ENCODE data around the gene RAB3IL1. TPM values are rescaled to one million over a fixed set of nuclear protein-coding genes. Genes with fewer than 3 reads are reported as not detected.
A peak's percentile ranks its signal among the peaks of the same experiment; 100 is the strongest.

The RAB3IL1 gene
- total and polyA plus RNA-seq, 3 donors from 2014 or later, result 57.7 to 88.2 (median 65.8) TPM

- TF ChIP-seq POLR2A (IDR thresholded peaks at IDR 0.05) (no peak), CTCF (IDR thresholded peaks at IDR 0.05) (no peak)
- intact Hi-C loops (cut with DNase I; ENCODE audit: low total_unique reads), result no loop called here
Observed at GRCh38 chr11:61960532-61960931, 43.2 kb upstream of the RAB3IL1 start.

GRCh38 chr11:61959678-61960077, 42.3 kb upstream of the RAB3IL1 start:
- peaks cover 45% of the 10 kb centered on the region for H3K4me1 ChIP-seq
- no peak overlapping the region for H3K4me3 ChIP-seq
- DNase-seq, result peak; percentile 15
- intact Hi-C loops (cut with DNase I; ENCODE audit: low total_unique reads), result loop anchor here (10.0 kb wide), 1 partner anchor 165 kb away; the partner anchor contains the start of genes FEN1 and TMEM258
- H3K36me3 ChIP-seq (ENCODE audit: low read depth, missing control alignments), result no peaks in the 10 kb centered on the region
- H3K27me3 ChIP-seq, result no peaks in the 10 kb centered on the region
- no peak overlapping the region for H3K27ac ChIP-seq
- no peaks in the 10 kb centered on the region for H3K9me3 ChIP-seq
- 87 to 93% methylated on average over 6 of the region's 6 CpGs for WGBS, 2 donors
- no peak for TF ChIP-seq POLR2A (IDR thresholded peaks at IDR 0.05)
- TF ChIP-seq CTCF (IDR thresholded peaks at IDR 0.05), result no peak

More at GRCh38 chr11:61960532-61960931, 43.2 kb upstream of the RAB3IL1 start:
- DNase-seq, result peak; percentile 9
- peak overlapping the region in 1 of 2 donors; percentile 100 for H3K27ac ChIP-seq
- H3K27me3 ChIP-seq, result no peaks in the 10 kb centered on the region
- no peak overlapping the region for H3K4me3 ChIP-seq
- H3K4me1 ChIP-seq, result peaks cover 39% of the 10 kb centered on the region
- H3K36me3 ChIP-seq (ENCODE audit: low read depth, missing control alignments), result no peaks in the 10 kb centered on the region
- 78 to 88% methylated on average over 3 of the region's 3 CpGs for WGBS, 2 donors
- H3K9me3 ChIP-seq, result no peaks in the 10 kb centered on the region

- Histone ChIP-seq H3K4me3 (no peak overlapping the region), H3K27ac (no peak overlapping the region), H3K36me3 (ENCODE audit: low read depth, missing control alignments) (no peaks in the 10 kb centered on the region), H3K27me3 (no peaks in the 10 kb centered on the region), H3K4me1 (peaks cover 46% of the 10 kb centered on the region), H3K9me3 (no peaks in the 10 kb centered on the region)
- 31 to 38% methylated on average over 2 of the region's 2 CpGs for WGBS, 2 donors
- TF ChIP-seq CTCF (IDR thresholded peaks at IDR 0.05), result no peak
- TF ChIP-seq POLR2A (IDR thresholded peaks at IDR 0.05), result no peak
- no peak for DNase-seq
- intact Hi-C loops (cut with DNase I; ENCODE audit: low total_unique reads), result loop anchor here (10.0 kb wide), 1 partner anchor 164 kb away; the partner anchor contains the start of genes FEN1 and TMEM258
Observed at GRCh38 chr11:61959114-61959513, 41.7 kb upstream of the RAB3IL1 start.

GRCh38 chr11:61958590-61958989, 41.2 kb upstream of the RAB3IL1 start:
- 64 to 67% methylated on average over 3 of the region's 3 CpGs for WGBS, 2 donors
- TF ChIP-seq POLR2A (IDR thresholded peaks at IDR 0.05) (no peak), CTCF (IDR thresholded peaks at IDR 0.05) (no peak)
- intact Hi-C loops (cut with DNase I; ENCODE audit: low total_unique reads), result loop anchor here (10.0 kb wide), 1 partner anchor 164 kb away; the partner anchor contains the start of genes FEN1 and TMEM258

More at GRCh38 chr11:61958590-61958989, 41.2 kb upstream of the RAB3IL1 start:
- DNase-seq, result no peak
- Histone ChIP-seq H3K4me1 (peaks cover 41% of the 10 kb centered on the region), H3K27me3 (no peaks in the 10 kb centered on the region), H3K4me3 (no peak overlapping the region), H3K27ac (no peak overlapping the region), H3K9me3 (no peaks in the 10 kb centered on the region), H3K36me3 (ENCODE audit: low read depth, missing control alignments) (no peaks in the 10 kb centered on the region)
